ENCODE measurements around the gene INSM1.
A peak's percentile ranks its signal among the peaks of the same experiment; 100 is the strongest.

The INSM1 gene

DNA sequence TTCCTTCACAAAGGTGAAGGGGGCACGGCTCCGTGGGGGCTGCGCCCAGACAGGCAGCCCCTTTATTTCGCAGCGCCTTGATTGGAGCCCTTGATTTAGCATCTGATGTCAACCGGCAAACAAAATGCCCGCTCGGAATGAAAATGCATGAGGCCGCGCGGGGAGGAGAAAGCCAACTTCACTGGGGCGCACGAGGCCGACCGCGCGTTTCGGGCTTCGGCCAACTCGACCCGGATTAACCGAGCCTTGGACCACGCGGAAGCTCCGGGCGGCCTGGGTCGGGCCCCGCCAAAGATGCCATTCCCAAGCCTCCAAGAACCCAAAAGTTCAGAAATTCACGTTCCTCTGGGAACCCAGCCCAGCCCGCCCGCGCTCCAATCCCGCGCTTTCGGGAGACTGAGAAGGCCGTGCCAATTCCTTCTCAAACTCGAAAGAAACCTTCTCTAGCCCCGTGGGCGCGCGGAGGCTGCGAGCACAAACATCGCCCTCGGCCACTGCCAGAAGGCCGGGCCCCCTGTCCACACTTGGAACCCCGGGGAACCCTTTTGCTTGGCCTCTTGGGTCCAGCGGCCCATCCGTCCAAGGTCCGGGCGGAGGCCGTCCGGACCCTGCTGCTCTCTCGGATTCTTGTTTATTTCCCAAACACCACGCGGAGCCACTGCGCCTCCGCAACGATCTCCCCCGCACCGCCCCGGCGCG, 879 bp upstream of the INSM1 start:
- Histone ChIP-seq H3K4me1 (peaks cover 32% of the 10 kb centered on the region; the same call in 1 of the 2 replicates), H3K27me3 (peaks cover 100% of the 10 kb centered on the region), H3K9ac (no peak overlapping the region), H3K27ac (no peak overlapping the region), H4K20me1 (peaks cover 92% of the 10 kb centered on the region), H3K4me2 (peak overlapping the region; percentile 99; the same call in 1 of the 2 replicates), H3K9me3 (peaks cover 12% of the 10 kb centered on the region; the same call in 1 of the 2 replicates), H3K4me3 (peak overlapping the region; percentile 72), H3K36me3 (no peaks in the 10 kb centered on the region)
- no peak for TF ChIP-seq Cebpa-rat (IDR thresholded peaks at IDR 0.05)

DNA sequence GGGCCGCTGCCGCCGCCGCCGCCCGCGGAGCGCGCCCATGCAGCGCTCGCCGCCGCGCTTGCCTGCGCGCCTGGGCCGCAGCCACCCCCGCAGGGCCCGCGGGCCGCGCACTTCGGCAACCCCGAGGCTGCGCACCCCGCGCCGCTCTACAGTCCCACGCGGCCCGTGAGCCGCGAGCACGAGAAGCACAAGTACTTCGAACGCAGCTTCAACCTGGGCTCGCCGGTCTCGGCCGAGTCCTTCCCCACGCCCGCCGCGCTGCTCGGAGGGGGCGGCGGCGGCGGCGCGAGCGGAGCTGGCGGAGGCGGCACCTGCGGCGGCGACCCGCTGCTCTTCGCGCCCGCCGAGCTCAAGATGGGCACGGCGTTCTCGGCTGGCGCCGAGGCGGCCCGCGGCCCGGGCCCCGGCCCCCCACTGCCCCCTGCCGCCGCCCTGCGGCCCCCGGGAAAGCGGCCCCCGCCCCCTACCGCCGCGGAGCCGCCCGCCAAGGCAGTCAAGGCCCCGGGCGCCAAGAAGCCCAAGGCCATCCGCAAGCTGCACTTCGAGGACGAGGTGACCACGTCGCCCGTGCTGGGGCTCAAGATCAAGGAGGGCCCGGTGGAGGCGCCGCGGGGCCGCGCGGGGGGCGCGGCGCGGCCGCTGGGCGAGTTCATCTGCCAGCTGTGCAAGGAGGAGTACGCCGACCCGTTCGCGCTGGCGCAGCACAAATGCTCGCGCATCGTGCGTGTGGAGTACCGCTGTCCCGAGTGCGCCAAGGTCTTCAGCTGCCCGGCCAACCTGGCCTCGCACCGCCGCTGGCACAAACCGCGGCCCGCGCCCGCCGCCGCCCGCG, 730 bp downstream of the INSM1 start:
- peaks cover 12% of the 10 kb centered on the region; the same call in 1 of the 2 replicates for H3K9me3 ChIP-seq
- H3K4me1 ChIP-seq, result peaks cover 31% of the 10 kb centered on the region; the same call in 1 of the 2 replicates
- H3K9ac ChIP-seq, result no peak overlapping the region
- H3K4me3 ChIP-seq, result peak overlapping the region; percentile 72
- H3K4me2 ChIP-seq, result peak overlapping the region; percentile 99
- H3K36me3 ChIP-seq, result no peaks in the 10 kb centered on the region
- H3K27me3 ChIP-seq, result peaks cover 100% of the 10 kb centered on the region
- H4K20me1 ChIP-seq, result peaks cover 98% of the 10 kb centered on the region
- TF ChIP-seq Cebpa-rat (IDR thresholded peaks at IDR 0.05), result no peak
- H3K27ac ChIP-seq, result no peak overlapping the region

GRCh38 chr20:20369250-20370093, 1.6 kb downstream of the INSM1 start:
- Histone ChIP-seq H3K9me3 (peaks cover 12% of the 10 kb centered on the region; the same call in 1 of the 2 replicates), H3K36me3 (no peaks in the 10 kb centered on the region), H3K4me2 (peak overlapping the region; percentile 99), H3K27me3 (peaks cover 100% of the 10 kb centered on the region), H3K27ac (no peak overlapping the region), H3K9ac (no peak overlapping the region), H3K4me1 (peaks cover 23% of the 10 kb centered on the region; the same call in 1 of the 2 replicates), H3K4me3 (peak overlapping the region; percentile 72), H4K20me1 (peaks cover 89% of the 10 kb centered on the region)
- TF ChIP-seq Cebpa-rat (IDR thresholded peaks at IDR 0.05), result no peak

GRCh38 chr20:20370094-20370575, 2.2 kb downstream of the INSM1 start:
- no peak overlapping the region for H3K4me3 ChIP-seq
- no peak for TF ChIP-seq Cebpa-rat (IDR thresholded peaks at IDR 0.05)
- H3K4me2 ChIP-seq, result no peak overlapping the region
- no peak overlapping the region for H3K9ac ChIP-seq
- peaks cover 98% of the 10 kb centered on the region for H3K27me3 ChIP-seq
- H4K20me1 ChIP-seq, result peaks cover 83% of the 10 kb centered on the region
- H3K9me3 ChIP-seq, result peaks cover 6% of the 10 kb centered on the region; the same call in 1 of the 2 replicates
- H3K36me3 ChIP-seq, result no peaks in the 10 kb centered on the region
- H3K27ac ChIP-seq, result no peak overlapping the region
- H3K4me1 ChIP-seq, result peaks cover 21% of the 10 kb centered on the region; the same call in 1 of the 2 replicates

- Histone ChIP-seq H3K4me1 (peaks cover 21% of the 10 kb centered on the region; the same call in 1 of the 2 replicates), H3K9ac (no peak overlapping the region), H3K4me3 (no peak overlapping the region), H4K20me1 (peaks cover 73% of the 10 kb centered on the region), H3K27me3 (peaks cover 95% of the 10 kb centered on the region), H3K27ac (no peak overlapping the region), H3K9me3 (0 out of 2 replicates have a peak, but pooled peaks cover 6% of the 10 kb centered on the region), H3K4me2 (no peak overlapping the region), H3K36me3 (no peaks in the 10 kb centered on the region)
- TF ChIP-seq Cebpa-rat (IDR thresholded peaks at IDR 0.05), result no peak
Measured at GRCh38 chr20:20371083-20371482, 3.2 kb downstream of the INSM1 start.

- no peaks in the 10 kb centered on the region for H3K36me3 ChIP-seq
- H3K9me3 ChIP-seq, result 0 out of 2 replicates have a peak, but pooled peaks cover 6% of the 10 kb centered on the region
- H3K4me1 ChIP-seq, result peaks cover 21% of the 10 kb centered on the region; the same call in 1 of the 2 replicates
- H3K4me2 ChIP-seq, result no peak overlapping the region
- H3K27me3 ChIP-seq, result peaks cover 89% of the 10 kb centered on the region
- peaks cover 68% of the 10 kb centered on the region for H4K20me1 ChIP-seq
- H3K9ac ChIP-seq, result no peak overlapping the region
- H3K4me3 ChIP-seq, result no peak overlapping the region
- H3K27ac ChIP-seq, result no peak overlapping the region
- no peak for TF ChIP-seq Cebpa-rat (IDR thresholded peaks at IDR 0.05)
Measured at GRCh38 chr20:20371681-20372080, 3.8 kb downstream of the INSM1 start.

- Histone ChIP-seq H3K4me2 (no peak overlapping the region), H3K9ac (no peak overlapping the region), H3K9me3 (no peaks in the 10 kb centered on the region), H3K27ac (no peak overlapping the region), H3K27me3 (peaks cover 75% of the 10 kb centered on the region), H4K20me1 (peaks cover 54% of the 10 kb centered on the region), H3K4me3 (no peak overlapping the region), H3K36me3 (no peaks in the 10 kb centered on the region), H3K4me1 (peaks cover 13% of the 10 kb centered on the region; the same call in 1 of the 2 replicates)
- TF ChIP-seq Cebpa-rat (IDR thresholded peaks at IDR 0.05), result no peak
Measured at GRCh38 chr20:20373091-20373571, 5.2 kb downstream of the INSM1 start.

GRCh38 chr20:20375862-20376261, 8.0 kb downstream of the INSM1 start:
- peaks cover 48% of the 10 kb centered on the region for H3K27me3 ChIP-seq
- H3K4me2 ChIP-seq, result no peak overlapping the region
- no peak overlapping the region for H3K9ac ChIP-seq
- TF ChIP-seq Cebpa-rat (IDR thresholded peaks at IDR 0.05), result no peak
- H3K36me3 ChIP-seq, result no peaks in the 10 kb centered on the region
- H3K9me3 ChIP-seq, result peaks cover 10% of the 10 kb centered on the region
- H3K4me3 ChIP-seq, result no peak overlapping the region
- H4K20me1 ChIP-seq, result peaks cover 26% of the 10 kb centered on the region; the same call in 1 of the 2 replicates
- H3K4me1 ChIP-seq, result no peaks in the 10 kb centered on the region
- no peak overlapping the region for H3K27ac ChIP-seq

- H3K4me2 ChIP-seq, result no peak overlapping the region
- no peak for TF ChIP-seq Cebpa-rat (IDR thresholded peaks at IDR 0.05)
- no peak overlapping the region for H3K27ac ChIP-seq
Measured at GRCh38 chr20:20386192-20386591, 18.3 kb downstream of the INSM1 start.

More at GRCh38 chr20:20386192-20386591, 18.3 kb downstream of the INSM1 start:
- Histone ChIP-seq H3K27me3 (no peaks in the 10 kb centered on the region), H3K9me3 (peaks cover 5% of the 10 kb centered on the region), H3K4me3 (no peak overlapping the region), H3K9ac (no peak overlapping the region), H3K36me3 (peaks cover 7% of the 10 kb centered on the region; the same call in 1 of the 2 replicates), H3K4me1 (peaks cover 10% of the 10 kb centered on the region), H4K20me1 (no peaks in the 10 kb centered on the region)
